A673 (cell line): ENCODE data around the gene AKAP12. TPM values are rescaled to one million over a fixed set of nuclear protein-coding genes. Genes with fewer than 3 reads are reported as not detected.

ENCODE experiments used
- BruUV-seq: library from RNA; stranded (reverse); fragments of 400-500 nt; replicated peaks from 2 replicates; lab custom pipeline; 2021; lab: Mats Ljungman, UMichigan
- CTCF ChIA-PET: fragments of 300-600 bp; sonication (Branson Sonifier 250); formaldehyde crosslinking; loops from one replicate; lab custom pipeline; 2022; ENCODE audit warnings: antibody characterized with exemption; lab: Charles Lee
- POLR2A ChIA-PET: fragments of 300-600 bp; sonication (Branson Sonifier 250); formaldehyde crosslinking; loops from one replicate; lab custom pipeline; 2022; ENCODE audit warnings: antibody characterized with exemption; ENCODE audit not compliant: low non-redundant PET; lab: Charles Lee
- DNase-seq: peaks from one replicate; pipeline ENCODE4 v3.0.0-alpha.2; 2015; ENCODE audit warnings: low spot score
- H3K27ac ChIP-seq: fragments of 200-600 bp; sonication (generic); 2 replicates; pipeline ENCODE4 v1.5.1; 2016; ENCODE audit warnings: mixed run types, low read depth, mild to moderate bottlenecking, mixed read lengths, antibody characterized with exemption, low read length; ENCODE audit not compliant: poor library complexity, severe bottlenecking
- H3K27me3 ChIP-seq: fragments of 200-600 bp; sonication (generic); replicated peaks from 2 replicates; pipeline ENCODE4 v1.6.1; 2017; ENCODE audit warnings: mixed run types, low read depth, mild to moderate bottlenecking, mixed read lengths, antibody characterized with exemption, low read length; ENCODE audit not compliant: insufficient read depth, poor library complexity
- H3K36me3 ChIP-seq: fragments of 200-600 bp; sonication (generic); 2 replicates; pipeline ENCODE4 v1.6.1; 2016; ENCODE audit warnings: mixed run types, mild to moderate bottlenecking, mixed read lengths, antibody characterized with exemption, low read length; ENCODE audit not compliant: insufficient read depth, poor library complexity, severe bottlenecking
- H3K4me1 ChIP-seq: fragments of 200-600 bp; sonication (generic); 2 replicates; pipeline ENCODE4 v1.6.1; 2017; ENCODE audit warnings: mixed run types, mild to moderate bottlenecking, mixed read lengths, antibody characterized with exemption, low read length; ENCODE audit not compliant: insufficient read depth, poor library complexity, severe bottlenecking
- H3K4me3 ChIP-seq: fragments of 200-600 bp; sonication (generic); 2 replicates; pipeline ENCODE4 v1.5.1; 2016; ENCODE audit warnings: low read depth, mixed run types, mild to moderate bottlenecking, mixed read lengths, low read length; ENCODE audit not compliant: poor library complexity, severe bottlenecking
- H3K9me3 ChIP-seq: fragments of 200-600 bp; sonication (generic); 2 replicates; pipeline ENCODE4 v1.6.1; 2016; ENCODE audit warnings: mixed run types, low read depth, mild to moderate bottlenecking, mixed read lengths, antibody characterized with exemption, low read length; ENCODE audit not compliant: poor library complexity, severe bottlenecking
- CTCF ChIP-seq: fragments of 300-800, 200-600 bp; sonication (generic); conservative IDR thresholded peaks from 2 replicates; pipeline ENCODE4 v1.5.1; 2017; ENCODE audit warnings: low read depth, mild to moderate bottlenecking, antibody characterized with exemption, low read length, moderate library complexity, mixed read lengths
- EZH2 ChIP-seq: fragments of 200-600 bp; sonication (generic); IDR thresholded peaks from 2 replicates; pipeline ENCODE4 v1.6.1; 2017; ENCODE audit warnings: borderline replicate concordance, low read depth, mild to moderate bottlenecking, mixed read lengths, antibody characterized with exemption, low read length; ENCODE audit not compliant: poor library complexity, severe bottlenecking
- intact Hi-C: fragments of 100-400 bp; cut with micrococcal nuclease; formaldehyde crosslinking; loops from one replicate; pipeline ENCODE4 v1.10.0; 2022; ENCODE audit not compliant: unreplicated experiment
- total RNA-seq: library from RNA; stranded (reverse); gene quantifications from 2 replicates; pipeline ENCODE4 v1.2.3, GENCODE V29; 2021

The AKAP12 gene
- total RNA-seq, 1 experiment from 2014 or later, result 37.3 TPM

DNA sequence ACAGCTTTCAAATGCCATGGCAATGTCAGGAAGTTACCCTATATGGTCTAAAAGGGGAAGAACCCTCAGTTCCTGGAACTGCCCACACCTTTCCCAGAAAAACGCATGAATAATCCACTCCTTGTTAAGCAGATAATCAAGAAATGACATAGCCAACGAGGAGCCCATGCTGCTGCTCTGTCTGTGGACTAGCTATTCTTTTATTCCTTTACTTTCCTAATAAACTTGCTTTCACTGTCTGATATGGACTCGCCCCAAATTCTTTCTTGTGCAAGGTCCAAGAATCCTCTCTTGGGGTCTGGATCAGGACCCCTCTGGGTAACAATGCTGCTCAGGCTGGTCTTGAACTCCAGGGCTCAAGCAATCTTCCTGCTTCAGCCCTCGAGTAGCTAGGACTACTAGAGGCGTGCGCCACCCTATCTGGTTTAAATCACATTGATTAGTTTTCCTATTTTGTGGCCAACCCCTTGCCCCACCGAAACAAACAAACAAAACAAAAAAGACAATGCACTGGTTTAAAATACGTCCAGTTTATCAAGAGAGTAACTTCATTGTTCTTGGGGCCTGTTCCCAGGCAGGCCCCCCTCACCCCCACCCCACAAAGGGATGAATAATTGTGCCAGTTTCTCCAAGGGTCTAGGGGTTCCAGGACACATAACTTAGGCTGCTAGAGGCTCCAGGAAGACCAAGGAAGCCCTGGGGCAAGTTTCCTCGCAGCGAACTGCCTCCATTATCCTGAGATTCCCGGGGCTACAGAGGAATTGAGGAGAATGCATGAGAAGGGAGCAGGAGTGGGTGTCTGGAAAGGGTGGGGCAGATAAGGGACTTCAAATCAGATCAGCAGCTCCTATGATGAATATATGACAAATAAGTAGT, 10.1 kb upstream of the AKAP12 start:
- H3K27ac ChIP-seq, result no peak overlapping the region
- CTCF ChIA-PET, result no interaction called here
- H3K36me3 ChIP-seq, result no peaks in the 10 kb centered on the region
- H3K9me3 ChIP-seq, result no peaks in the 10 kb centered on the region
- DNase-seq, result no peak
- no peak for TF ChIP-seq EZH2
- no peak for TF ChIP-seq CTCF
- no peaks in the 10 kb centered on the region for H3K4me1 ChIP-seq
- no TSS peak for BruUV-seq
- POLR2A ChIA-PET, result no interaction called here
- intact Hi-C loops, result no loop called here
- no peak overlapping the region for H3K4me3 ChIP-seq
- H3K27me3 ChIP-seq, result no peaks in the 10 kb centered on the region

DNA sequence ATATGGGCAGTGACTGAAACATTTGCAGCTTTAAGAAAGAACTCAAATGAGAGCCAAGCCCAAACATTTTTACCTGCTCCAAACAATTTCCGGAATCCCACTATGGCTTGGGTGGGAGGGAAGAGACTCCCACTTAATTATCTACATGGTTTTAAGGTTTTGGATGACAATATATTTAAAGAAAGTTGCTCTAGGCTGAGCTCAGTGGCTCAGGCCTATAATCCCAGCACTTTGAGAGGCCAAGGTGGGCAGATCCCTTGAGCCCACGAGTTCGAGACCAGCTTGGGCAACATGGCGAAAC, 9.5 kb upstream of the AKAP12 start:
- Histone ChIP-seq H3K36me3 (no peaks in the 10 kb centered on the region), H3K27ac (no peak overlapping the region), H3K4me1 (no peaks in the 10 kb centered on the region), H3K27me3 (no peaks in the 10 kb centered on the region), H3K4me3 (no peak overlapping the region), H3K9me3 (no peaks in the 10 kb centered on the region)
- ChIA-PET POLR2A (no interaction called here), CTCF (no interaction called here)
- TF ChIP-seq EZH2 (no peak), CTCF (no peak)
- DNase-seq, result no peak
- no TSS peak for BruUV-seq
- intact Hi-C loops, result no loop called here

GRCh38 chr6:151232899-151233298, 6.9 kb upstream of the AKAP12 start:
- ChIA-PET POLR2A (no interaction called here), CTCF (interaction anchor here (0.6 kb wide), 1 partner anchor 29 kb away, joined by 4 read pairs; no protein-coding TSS in a partner anchor)
- no TSS peak for BruUV-seq
- intact Hi-C loops, result no loop called here
- Histone ChIP-seq H3K27me3 (no peaks in the 10 kb centered on the region), H3K4me1 (no peaks in the 10 kb centered on the region), H3K27ac (no peak overlapping the region), H3K9me3 (no peaks in the 10 kb centered on the region), H3K36me3 (no peaks in the 10 kb centered on the region), H3K4me3 (no peak overlapping the region)
- DNase-seq, result no peak
- TF ChIP-seq EZH2, result no peak
- no peak for TF ChIP-seq CTCF
